DOHH2 (cell line): ENCODE measurements around the gene ISLR2.

Experiments
- H3F3A ChIP-seq: fragments of 200-600 bp; sonication (generic), shearing (Covaris generic); 2 replicates; pipeline ENCODE4 v1.6.0; 2016; ENCODE audit warnings: antibody characterized with exemption, mild to moderate bottlenecking; ENCODE audit not compliant: control insufficient read depth, insufficient read depth
- H3K27ac ChIP-seq: fragments of 200-600 bp; sonication (generic); 2 replicates; pipeline ENCODE4 v1.5.1; 2014; ENCODE audit warnings: low read depth, mild to moderate bottlenecking, low read length, moderate library complexity
- H3K27me3 ChIP-seq: fragments of 200-600 bp; sonication (generic); 2 replicates; pipeline ENCODE4 v1.6.1; 2014; ENCODE audit warnings: mild to moderate bottlenecking, low read length, mixed read lengths; ENCODE audit not compliant: control insufficient read depth
- H3K36me3 ChIP-seq: fragments of 200-600 bp; sonication (generic); 2 replicates; pipeline ENCODE4 v1.6.1; 2014; ENCODE audit warnings: mild to moderate bottlenecking, low read length, moderate library complexity, mixed read lengths; ENCODE audit not compliant: control insufficient read depth
- H3K4me1 ChIP-seq: fragments of 200-600 bp; sonication (generic); 2 replicates; pipeline ENCODE4 v1.6.1; 2014; ENCODE audit warnings: mild to moderate bottlenecking, low read length, mixed read lengths; ENCODE audit not compliant: control insufficient read depth
- H3K4me2 ChIP-seq: fragments of 200-600 bp; sonication (generic); 2 replicates; pipeline ENCODE4 v1.6.0; 2014; ENCODE audit warnings: mild to moderate bottlenecking, low read length, moderate library complexity
- H3K4me3 ChIP-seq: fragments of 200-600 bp; sonication (generic); 2 replicates; pipeline ENCODE4 v1.5.1; 2014; ENCODE audit warnings: mild to moderate bottlenecking, low read length, mixed read lengths
- H3K79me2 ChIP-seq: fragments of 200-600 bp; sonication (generic); 2 replicates; pipeline ENCODE4 v1.6.1; 2014; ENCODE audit warnings: mild to moderate bottlenecking, low read length, mixed read lengths; ENCODE audit not compliant: control insufficient read depth
- H3K9me2 ChIP-seq: fragments of 200-600 bp; sonication (generic); replicated peaks from 2 replicates; pipeline ENCODE4 v1.6.1; 2014; ENCODE audit warnings: mild to moderate bottlenecking, low read length, mixed read lengths; ENCODE audit not compliant: control insufficient read depth
- H3K9me3 ChIP-seq: fragments of 200-600 bp; sonication (generic); 2 replicates; pipeline ENCODE4 v1.6.1; 2014; ENCODE audit warnings: antibody characterized with exemption, low read length, mixed read lengths; ENCODE audit not compliant: control insufficient read depth, insufficient read depth
- H4K20me1 ChIP-seq: fragments of 200-600 bp; sonication (generic); 2 replicates; pipeline ENCODE4 v1.6.0; 2014; ENCODE audit warnings: low read depth, mild to moderate bottlenecking, antibody characterized with exemption, low read length, moderate library complexity; ENCODE audit not compliant: control insufficient read depth, insufficient read depth
- EZH2phosphoT487 ChIP-seq: fragments of 200-600 bp; sonication (generic); IDR thresholded peaks from 2 replicates; pipeline ENCODE4 v1.6.1; 2017; ENCODE audit warnings: borderline replicate concordance, mild to moderate bottlenecking, antibody characterized with exemption, low read length, moderate library complexity, mixed read lengths
- TF ChIP-seq, protein P1 (sequence below): fragments of 200-600 bp; sonication (generic); IDR thresholded peaks from one replicate; pipeline ENCODE4 v1.5.1; 2014; ENCODE audit warnings: antibody characterized with exemption, mild to moderate bottlenecking, low read depth, low read length; ENCODE audit not compliant: poor library complexity, severe bottlenecking

ISLR2 gene

GRCh38 chr15:74167891-74168331 lies 37.5 kb downstream of the ISLR2 start:
- H3K36me3 ChIP-seq = no peaks in the 10 kb centered on the region
- no peaks in the 10 kb centered on the region for H3K4me1 ChIP-seq
- no peaks in the 10 kb centered on the region for H4K20me1 ChIP-seq
- TF ChIP-seq, protein P1, sequence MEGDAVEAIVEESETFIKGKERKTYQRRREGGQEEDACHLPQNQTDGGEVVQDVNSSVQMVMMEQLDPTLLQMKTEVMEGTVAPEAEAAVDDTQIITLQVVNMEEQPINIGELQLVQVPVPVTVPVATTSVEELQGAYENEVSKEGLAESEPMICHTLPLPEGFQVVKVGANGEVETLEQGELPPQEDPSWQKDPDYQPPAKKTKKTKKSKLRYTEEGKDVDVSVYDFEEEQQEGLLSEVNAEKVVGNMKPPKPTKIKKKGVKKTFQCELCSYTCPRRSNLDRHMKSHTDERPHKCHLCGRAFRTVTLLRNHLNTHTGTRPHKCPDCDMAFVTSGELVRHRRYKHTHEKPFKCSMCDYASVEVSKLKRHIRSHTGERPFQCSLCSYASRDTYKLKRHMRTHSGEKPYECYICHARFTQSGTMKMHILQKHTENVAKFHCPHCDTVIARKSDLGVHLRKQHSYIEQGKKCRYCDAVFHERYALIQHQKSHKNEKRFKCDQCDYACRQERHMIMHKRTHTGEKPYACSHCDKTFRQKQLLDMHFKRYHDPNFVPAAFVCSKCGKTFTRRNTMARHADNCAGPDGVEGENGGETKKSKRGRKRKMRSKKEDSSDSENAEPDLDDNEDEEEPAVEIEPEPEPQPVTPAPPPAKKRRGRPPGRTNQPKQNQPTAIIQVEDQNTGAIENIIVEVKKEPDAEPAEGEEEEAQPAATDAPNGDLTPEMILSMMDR = no peak
- TF ChIP-seq EZH2phosphoT487 = no peak
- H3K9me3 ChIP-seq = no peaks in the 10 kb centered on the region
- H3K4me3 ChIP-seq = no peak overlapping the region
- no peaks in the 10 kb centered on the region for H3F3A ChIP-seq
- no peak overlapping the region for H3K27ac ChIP-seq
- H3K9me2 ChIP-seq = no peaks in the 10 kb centered on the region
- H3K27me3 ChIP-seq = peaks cover 5% of the 10 kb centered on the region; the same call in 1 of the 2 replicates
- no peaks in the 10 kb centered on the region for H3K79me2 ChIP-seq
- no peak overlapping the region for H3K4me2 ChIP-seq

DNA sequence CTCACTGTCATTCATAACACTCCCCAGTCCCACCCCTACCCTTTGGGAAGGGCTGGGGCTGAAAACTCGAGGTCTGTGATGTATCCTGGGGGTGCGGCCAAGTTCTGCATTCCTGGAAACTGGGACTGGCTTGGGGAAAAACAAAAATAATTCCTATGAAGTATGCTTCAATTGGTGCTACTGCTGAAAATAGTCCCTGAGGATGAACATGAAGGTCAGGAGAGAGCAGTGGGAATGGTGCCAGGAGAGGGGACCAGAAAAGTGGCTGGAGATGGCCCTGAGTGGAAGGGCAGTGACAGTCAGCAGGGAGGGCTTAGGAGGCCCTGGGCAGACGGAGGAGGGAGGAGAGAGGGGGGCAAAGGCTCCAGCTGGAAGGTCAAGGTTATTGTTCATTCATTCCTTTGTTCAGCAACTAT lies 38.3 kb downstream of the ISLR2 start:
- Histone ChIP-seq H3K27ac (no peak overlapping the region), H3K4me1 (no peaks in the 10 kb centered on the region), H3K4me2 (no peak overlapping the region), H3K36me3 (no peaks in the 10 kb centered on the region), H3F3A (no peaks in the 10 kb centered on the region), H3K79me2 (no peaks in the 10 kb centered on the region), H3K9me3 (no peaks in the 10 kb centered on the region), H3K27me3 (peaks cover 5% of the 10 kb centered on the region; the same call in 1 of the 2 replicates), H3K4me3 (no peak overlapping the region), H3K9me2 (no peaks in the 10 kb centered on the region), H4K20me1 (no peaks in the 10 kb centered on the region)
- TF ChIP-seq, protein P1 = no peak
- TF ChIP-seq EZH2phosphoT487 = no peak

GRCh38 chr15:74170071-74170844 lies 39.9 kb downstream of the ISLR2 start:
- H3K36me3 ChIP-seq = no peaks in the 10 kb centered on the region
- H3K9me3 ChIP-seq = no peaks in the 10 kb centered on the region
- no peaks in the 10 kb centered on the region for H3K79me2 ChIP-seq
- no peaks in the 10 kb centered on the region for H3F3A ChIP-seq
- no peak overlapping the region for H3K4me3 ChIP-seq
- no peaks in the 10 kb centered on the region for H4K20me1 ChIP-seq
- TF ChIP-seq, protein P1 = no peak
- TF ChIP-seq EZH2phosphoT487 = no peak
- H3K9me2 ChIP-seq = no peaks in the 10 kb centered on the region
- no peaks in the 10 kb centered on the region for H3K4me1 ChIP-seq
- peaks cover 5% of the 10 kb centered on the region; the same call in 1 of the 2 replicates for H3K27me3 ChIP-seq
- H3K4me2 ChIP-seq = no peak overlapping the region
- H3K27ac ChIP-seq = no peak overlapping the region
